Measurements from ENCODE around the gene SAG. TPM values are rescaled to one million over a fixed set of nuclear protein-coding genes. Genes with fewer than 3 reads are reported as not detected.

Gene SAG
- total and polyA plus RNA-seq, 2 donors (not counting 3 experiments of a cell fraction or from before 2014, with no cell fraction given): not detected

DNA sequence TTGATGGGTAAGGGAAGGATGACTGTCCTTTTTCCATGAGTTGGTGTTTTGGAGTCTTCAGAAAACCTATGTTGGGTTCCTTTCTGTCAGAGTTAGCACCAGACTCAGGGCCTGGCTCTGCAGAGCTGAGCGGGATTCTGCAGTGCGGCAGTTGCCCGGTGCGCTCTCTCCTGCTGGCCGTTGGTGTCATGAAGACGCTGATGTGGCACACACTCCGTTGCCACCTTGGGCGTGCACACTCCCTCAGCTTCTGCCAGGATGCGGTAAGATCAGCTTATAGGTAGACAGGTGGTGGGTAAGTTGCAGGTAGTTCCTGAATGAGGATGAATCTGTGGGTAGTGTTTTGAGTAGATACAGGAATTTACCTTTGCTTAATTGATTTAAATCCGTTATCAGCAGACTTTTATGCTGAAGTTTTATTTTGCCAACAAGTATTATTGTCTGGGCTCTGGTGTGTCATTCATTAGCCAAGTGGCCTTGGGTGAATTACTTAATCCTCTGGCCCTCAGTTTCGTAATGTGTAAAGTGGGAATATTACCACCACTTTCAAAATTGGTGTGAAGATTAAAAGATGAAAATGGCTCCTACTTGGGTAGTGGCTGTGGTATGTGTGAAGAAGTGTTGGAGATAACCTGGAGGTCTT lies 73.5 kb downstream of the SAG start:
- no peaks in the 10 kb centered on the region for H3K27me3 ChIP-seq (ENCODE audit: control insufficient read depth in 2 of 2, insufficient read depth in 2 of 2, low read length in 2 of 2)
- no peak overlapping the region for H2AFZ ChIP-seq (ENCODE audit: low read depth, low read length)
- H3K36me3 ChIP-seq (ENCODE audit: control insufficient read depth in 2 of 2, extremely low read depth in 1 of 2, insufficient read depth in 2 of 2, low read length in 2 of 2): no peaks in the 10 kb centered on the region
- TF ChIP-seq EZH2 (IDR thresholded peaks at IDR 0.05; ENCODE audit: borderline replicate concordance, low read depth, low read length, severe bottlenecking): no peak
- no peak for TF ChIP-seq CTCF (IDR thresholded peaks at IDR 0.05; ENCODE audit: extremely low read depth in 1 of 2, insufficient read depth in 1 of 2, low read depth in 1 of 2, low read length in 2 of 2)
- TF ChIP-seq POLR2A (IDR thresholded peaks at IDR 0.05; ENCODE audit: low read depth, low read length): no peak
- no peak for TF ChIP-seq JUN (IDR thresholded peaks at IDR 0.05; ENCODE audit: borderline replicate concordance, insufficient read depth, insufficient read length, low read depth)
- TF ChIP-seq FOS (IDR thresholded peaks at IDR 0.05; ENCODE audit: borderline replicate concordance, insufficient read depth, low read length): no peak
- TF ChIP-seq MYC (IDR thresholded peaks at IDR 0.05; ENCODE audit: low read depth, low read length): no peak
- TF ChIP-seq POLR2AphosphoS5 (IDR thresholded peaks at IDR 0.05; ENCODE audit: insufficient read depth, low read depth, low read length): no peak
- H4K20me1 ChIP-seq (replicated peaks; ENCODE audit: control insufficient read depth, extremely low read depth, insufficient read depth, low read length): no peaks in the 10 kb centered on the region
- no peak overlapping the region for H3K9ac ChIP-seq (replicated peaks; ENCODE audit: extremely low read depth, insufficient read depth, low read length)
- ChIA-PET CTCF (no interaction called here), POLR2A (no interaction called here)
- BruUV-seq (replicated peaks): no TSS peak
- dilution Hi-C loops (cut with MboI; ENCODE audit: extremely low pct_ligation_motif_present, low sequenced_read_pairs) (no loop called here), intact Hi-C loops (cut with micrococcal nuclease) (no loop called here)
- no peaks in the 10 kb centered on the region for H3K9me1 ChIP-seq (replicated peaks; ENCODE audit: control insufficient read depth, extremely low read depth, insufficient read depth, low read length)
- H3K27ac ChIP-seq (ENCODE audit: insufficient read depth, low read depth, low read length): no peak overlapping the region
- no peaks in the 10 kb centered on the region for H3K4me1 ChIP-seq (ENCODE audit: control insufficient read depth, extremely low read depth, insufficient read depth, low read length)
- no peak overlapping the region for H3K4me3 ChIP-seq (replicated peaks in 1 of 3; ENCODE audit: insufficient read depth in 1 of 3, low read depth in 1 of 3, low read length in 3 of 3)
- no peaks in the 10 kb centered on the region for H3K79me2 ChIP-seq (ENCODE audit: control insufficient read depth, insufficient read depth, low read length)
- no peak overlapping the region for H3K4me2 ChIP-seq (ENCODE audit: insufficient read depth, low read length)
- no peak for DNase-seq (ENCODE audit: low read depth, low spot score)
- no peak for FAIRE-seq
- no peaks in the 10 kb centered on the region for H3K9me3 ChIP-seq (replicated peaks; ENCODE audit: control insufficient read depth, insufficient read depth, low read length)
